Ascending aorta (tissue), 2 donors: ENCODE results near the gene CTDP1. TPM values are rescaled to one million over a fixed set of nuclear protein-coding genes. Genes with fewer than 3 reads are reported as not detected.

Experiments
- DNase-seq, 2 donors: peaks; one replicate each; pipeline ENCODE4 v3.0.0-alpha.2; 2019; ENCODE audit warnings: low spot score in 2 of 2
- H3K27ac ChIP-seq, 2 donors: fragments of 200-600 bp; sonication (generic); one replicate each; pipeline ENCODE4 v1.5.1; 2016 to 2017; ENCODE audit warnings: mild to moderate bottlenecking in 1 of 2
- H3K27me3 ChIP-seq: fragments of 200-600 bp; sonication (generic); one replicate; pipeline ENCODE4 v1.5.1; 2017
- H3K36me3 ChIP-seq, 2 donors: fragments of 200-600 bp; sonication (generic); one replicate each; pipeline ENCODE4 v1.5.1; 2016
- H3K4me1 ChIP-seq, 2 donors: fragments of 200-600 bp; sonication (generic); one replicate each; pipeline ENCODE4 v1.5.1; 2016 to 2017; ENCODE audit warnings: mild to moderate bottlenecking in 1 of 2
- H3K4me3 ChIP-seq, 2 donors: fragments of 200-600 bp; sonication (generic); one replicate each; pipeline ENCODE4 v1.5.1; 2016 to 2017; ENCODE audit warnings: mild to moderate bottlenecking in 1 of 2
- H3K9me3 ChIP-seq, 2 donors: fragments of 200-600 bp; sonication (generic); one replicate each; pipeline ENCODE4 v1.5.1; 2016
- CTCF ChIP-seq, 3 experiments: fragments of 200-600 bp in 2 of 3; fragments of 450-650 bp in 1 of 3; sonication (generic) in 2 of 3; IDR thresholded peaks; one replicate each; pipeline ENCODE4 v1.5.1; 2016 to 2019; ENCODE audit warnings: antibody characterized with exemption in 3 of 3, mild to moderate bottlenecking in 1 of 3, moderate library complexity in 1 of 3
- intact Hi-C: fragments of 100-400 bp; cut with DNase I; formaldehyde crosslinking; loops from one replicate; pipeline ENCODE4 v1.15.1; 2023
- total RNA-seq: library from RNA; depleted of rRNA; stranded (reverse); fragments of >200 nt; gene quantifications from one replicate; pipeline ENCODE4 v1.1.0, GENCODE V29; 2016

Gene CTDP1
- total RNA-seq: 31.7 TPM

- H3K36me3 ChIP-seq: peaks cover 0 to 14% of the 10 kb centered on the region in 2 donors
- no peaks in the 10 kb centered on the region for H3K9me3 ChIP-seq
- intact Hi-C loops: loop anchor here (1.0 to 5.0 kb wide), 7 partner anchors 90 to 610 kb away; partner anchors contain the start of genes ADNP2, ATP9B, NFATC1 and RBFA
- TF ChIP-seq CTCF (IDR thresholded peaks at IDR 0.05): peak in 1 of 3 experiments; percentile 25
- H3K27ac ChIP-seq: peak within 1 kb of the TSS; percentile 98 to 100
- peaks cover 2 to 18% of the 10 kb centered on the region in 2 donors for H3K4me1 ChIP-seq
- DNase-seq: peak; percentile 69 to 95
- no peaks in the 10 kb centered on the region for H3K27me3 ChIP-seq
- H3K4me3 ChIP-seq: peak within 1 kb of the TSS; percentile 92 to 99
Observed at GRCh38 chr18:79679552-79680099, at the start of gene CTDP1. Gene CTDP1, plus strand, starts transcription at chr18:79679803. Its CDS starts 145 bp downstream, at chr18:79679948.

- intact Hi-C loops: no loop called here
- no peaks in the 10 kb centered on the region for H3K4me1 ChIP-seq
- TF ChIP-seq CTCF (IDR thresholded peaks at IDR 0.05): no peak
- H3K27ac ChIP-seq: no peak overlapping the region
- no peak overlapping the region for H3K4me3 ChIP-seq
- no peaks in the 10 kb centered on the region for H3K27me3 ChIP-seq
- peak in 1 of 2 donors; percentile 44 for DNase-seq
- H3K36me3 ChIP-seq: no peaks in the 10 kb centered on the region
- H3K9me3 ChIP-seq: no peaks in the 10 kb centered on the region
Observed at GRCh38 chr18:79630281-79631095, 49.1 kb upstream of the CTDP1 start.

GRCh38 chr18:79631096-79631507 is 48.5 kb upstream of the CTDP1 start:
- TF ChIP-seq CTCF (IDR thresholded peaks at IDR 0.05): no peak

GRCh38 chr18:79631761-79632446 is 47.7 kb upstream of the CTDP1 start:
- H3K4me3 ChIP-seq: no peak overlapping the region
- DNase-seq: peak in 1 of 2 donors; percentile 44
- no peak for TF ChIP-seq CTCF (IDR thresholded peaks at IDR 0.05)
- H3K9me3 ChIP-seq: no peaks in the 10 kb centered on the region
- no peak overlapping the region for H3K27ac ChIP-seq
- no peaks in the 10 kb centered on the region for H3K4me1 ChIP-seq
- no peaks in the 10 kb centered on the region for H3K36me3 ChIP-seq
- intact Hi-C loops: no loop called here
- no peaks in the 10 kb centered on the region for H3K27me3 ChIP-seq

More at GRCh38 chr18:79631096-79631507, 48.5 kb upstream of the CTDP1 start:
- H3K27me3 ChIP-seq: no peaks in the 10 kb centered on the region
- no peak overlapping the region for H3K27ac ChIP-seq
- H3K4me3 ChIP-seq: no peak overlapping the region
- no peaks in the 10 kb centered on the region for H3K9me3 ChIP-seq
- H3K36me3 ChIP-seq: no peaks in the 10 kb centered on the region
- intact Hi-C loops: no loop called here
- no peak for DNase-seq
- no peaks in the 10 kb centered on the region for H3K4me1 ChIP-seq

GRCh38 chr18:79632765-79633164 is 46.8 kb upstream of the CTDP1 start:
- H3K27me3 ChIP-seq: no peaks in the 10 kb centered on the region
- no peak for TF ChIP-seq CTCF (IDR thresholded peaks at IDR 0.05)
- H3K36me3 ChIP-seq: no peaks in the 10 kb centered on the region
- no peaks in the 10 kb centered on the region for H3K4me1 ChIP-seq
- H3K27ac ChIP-seq: no peak overlapping the region
- DNase-seq: no peak
- intact Hi-C loops: no loop called here
- H3K9me3 ChIP-seq: no peaks in the 10 kb centered on the region
- no peak overlapping the region for H3K4me3 ChIP-seq
